Esophagus mucosa (tissue), 1 donor: Measurements from ENCODE around the gene TMEM266. TPM values are rescaled to one million over a fixed set of nuclear protein-coding genes. Genes with fewer than 3 reads are reported as not detected.
A peak's percentile ranks its signal among the peaks of the same experiment; 100 is the strongest.
"Not testable (repeated sequence)": the region's sequence is repeated elsewhere in the genome, so short reads cannot be mapped to it uniquely, and the experiment has no call there.

Experiments
- ATAC-seq: fragments of 200-7000 bp; cut with Tn5 transposase; one replicate; pipeline ENCODE4 v1.9.1; 2020
- total RNA-seq: library from RNA; stranded (reverse); gene quantifications from one replicate; pipeline ENCODE4 v1.2.4, GENCODE V29; 2023
- donor health status: DM: yes; HTN: yes; CAD: no.

The TMEM266 gene
- total RNA-seq: 0.08 TPM

- peak; percentile 52 for ATAC-seq
Observed at GRCh38 chr15:76059320-76060117, at the start of gene TMEM266. Gene TMEM266, plus strand, starts transcription at chr15:76059985. Its CDS starts 74,279 bp downstream, at chr15:76134264.

GRCh38 chr15:76010613-76011012 is 49.2 kb upstream of the TMEM266 start:
- ATAC-seq: no peak

DNA sequence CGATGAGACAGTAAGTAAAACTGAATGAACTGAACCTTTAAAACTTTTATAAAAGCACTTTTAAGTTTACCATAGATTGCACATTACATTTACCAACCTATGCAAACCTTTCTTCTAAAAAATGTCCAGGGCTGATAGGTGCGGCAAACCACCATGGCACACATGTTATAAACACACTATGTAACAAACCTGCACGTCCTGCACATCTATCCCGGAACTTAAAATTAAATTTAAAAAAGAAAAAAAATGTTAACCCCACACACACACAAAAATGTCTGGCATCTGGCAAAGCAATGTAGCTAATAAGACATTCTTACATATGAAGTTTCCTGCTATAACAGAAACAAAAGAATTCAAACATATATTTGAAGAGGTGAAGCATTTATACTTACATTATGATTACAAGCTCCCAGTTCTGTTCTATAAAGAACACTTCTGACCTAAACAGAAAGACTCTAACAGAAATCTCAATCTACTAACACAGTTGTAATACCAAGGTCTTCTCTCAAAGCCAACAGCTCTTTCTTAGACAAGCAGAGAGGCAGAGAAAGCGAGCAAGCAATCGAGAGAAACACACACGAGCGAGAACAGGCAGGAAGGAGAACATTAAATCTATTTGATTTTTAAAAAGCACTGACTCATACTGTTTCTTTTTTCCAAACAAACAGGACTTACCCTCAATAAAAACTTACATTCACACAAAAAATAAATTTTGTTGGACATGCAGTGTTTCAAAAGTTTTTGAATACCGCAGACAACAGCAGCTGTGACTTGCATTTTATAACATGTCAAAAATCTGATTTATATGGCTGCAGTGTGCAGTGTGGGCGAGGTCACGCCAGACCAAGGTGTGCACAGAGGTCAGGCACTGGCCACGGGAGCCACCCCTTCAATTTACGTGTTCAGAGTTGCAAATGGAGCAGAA is 47.9 kb upstream of the TMEM266 start, which contains the start of gene NRG4:
Gene NRG4 (minus strand): TSS at position 798 of the 925 bp plus-strand sequence. CDS start 1,194 bp downstream, outside the sequence.
- ATAC-seq: peak; percentile 71

DNA sequence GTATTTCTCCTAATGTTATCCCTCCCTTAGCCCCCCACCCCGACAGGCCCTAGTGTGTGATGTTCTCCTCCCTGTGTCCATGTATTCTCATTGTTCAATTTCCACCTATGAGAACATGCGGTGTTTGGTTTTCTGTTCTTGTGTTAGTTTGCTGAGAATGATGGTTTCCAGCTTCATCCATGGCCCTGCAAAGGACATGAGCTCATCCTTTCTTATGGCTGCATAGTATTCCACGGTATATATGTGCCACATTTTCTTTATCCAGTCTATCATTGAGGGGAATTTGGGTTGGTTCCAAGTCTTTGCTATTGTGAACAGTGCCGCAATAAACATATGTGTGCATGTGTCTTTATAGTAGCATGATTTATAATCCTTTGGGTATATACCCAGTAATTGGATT is 46.3 kb upstream of the TMEM266 start:
- ATAC-seq: not testable (repeated sequence)

GRCh38 chr15:76024021-76024768 is 35.6 kb upstream of the TMEM266 start:
- ATAC-seq: no peak

DNA sequence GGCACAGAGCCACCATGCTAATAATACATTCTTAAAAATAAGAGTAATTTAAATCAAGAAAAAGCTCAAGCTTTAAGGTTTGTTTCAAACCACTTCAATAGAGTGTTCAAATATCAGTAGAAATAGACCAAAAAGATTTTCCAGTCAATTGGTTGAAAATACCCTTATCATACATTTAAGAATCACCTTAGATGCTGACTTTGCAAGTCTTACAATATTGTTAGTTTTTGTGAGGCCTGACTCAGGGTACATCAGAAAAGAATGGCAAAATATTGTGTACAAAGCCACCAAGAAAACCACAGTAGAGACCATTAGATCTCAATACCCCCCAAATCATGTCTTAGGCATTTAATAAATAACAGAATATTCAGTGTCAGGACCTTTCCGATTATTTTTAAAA is 27.7 kb upstream of the TMEM266 start:
- no peak for ATAC-seq

DNA sequence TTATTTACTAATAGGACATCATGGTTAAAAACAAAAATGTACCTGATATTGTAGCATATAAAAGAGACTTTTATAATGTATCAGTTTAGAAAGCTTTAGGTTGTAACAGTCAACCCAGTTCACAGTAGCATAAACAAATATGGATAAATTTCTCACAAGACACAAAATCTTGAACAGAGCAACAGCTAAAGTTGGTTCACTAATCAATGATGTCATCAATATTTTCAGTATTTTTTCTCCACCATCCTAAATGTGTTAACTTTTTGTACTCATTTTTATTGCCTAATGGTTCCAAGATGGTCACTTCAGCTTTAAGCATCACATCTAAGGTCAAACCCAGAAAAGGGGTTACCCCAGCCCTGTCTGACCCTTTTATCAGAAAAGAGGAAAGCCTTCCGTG is 26.3 kb upstream of the TMEM266 start:
- no peak for ATAC-seq

DNA sequence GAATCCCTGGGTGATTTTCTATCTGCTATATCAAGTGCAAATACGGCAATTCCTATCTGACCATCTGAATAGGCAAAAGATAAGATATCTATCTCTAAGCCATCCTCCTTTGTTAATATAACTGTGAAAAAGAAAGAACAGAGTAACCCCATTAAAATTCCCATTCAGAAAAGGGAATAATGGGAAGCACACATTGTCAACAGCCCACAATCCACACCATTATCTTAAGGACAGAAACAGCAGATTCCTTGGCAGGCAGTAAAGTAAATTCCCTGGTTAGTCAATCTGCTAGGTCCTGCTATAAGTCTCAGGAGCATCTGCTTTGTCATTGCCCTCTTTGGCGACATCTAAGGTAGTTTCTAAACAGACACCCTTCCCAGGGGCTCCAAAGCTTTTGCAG is 25.7 kb upstream of the TMEM266 start:
- ATAC-seq: no peak

DNA sequence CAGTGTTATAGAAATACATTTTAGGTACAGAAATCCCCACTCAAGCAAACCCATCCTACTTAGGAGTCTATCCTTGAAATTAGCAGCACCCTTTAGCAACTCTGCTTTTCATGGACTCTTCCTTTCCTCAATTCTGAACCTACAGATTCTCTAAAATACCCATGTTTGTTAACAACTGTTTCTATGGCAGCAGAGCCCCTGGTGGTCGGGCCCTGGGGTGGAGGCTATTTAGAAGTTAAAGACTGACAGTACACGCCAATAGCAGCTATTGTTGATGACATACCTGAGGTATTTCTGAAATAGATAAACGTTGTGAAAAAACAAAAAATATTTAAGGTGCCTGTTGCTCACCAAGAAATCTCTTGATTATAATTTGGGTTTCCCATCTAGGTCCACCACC is 24.2 kb upstream of the TMEM266 start:
- ATAC-seq: no peak

- peak; percentile 98 for ATAC-seq
Observed at GRCh38 chr15:76038512-76038911, 21.3 kb upstream of the TMEM266 start.

GRCh38 chr15:76054201-76054600 is 5.6 kb upstream of the TMEM266 start:
- ATAC-seq: not testable (repeated sequence)

DNA sequence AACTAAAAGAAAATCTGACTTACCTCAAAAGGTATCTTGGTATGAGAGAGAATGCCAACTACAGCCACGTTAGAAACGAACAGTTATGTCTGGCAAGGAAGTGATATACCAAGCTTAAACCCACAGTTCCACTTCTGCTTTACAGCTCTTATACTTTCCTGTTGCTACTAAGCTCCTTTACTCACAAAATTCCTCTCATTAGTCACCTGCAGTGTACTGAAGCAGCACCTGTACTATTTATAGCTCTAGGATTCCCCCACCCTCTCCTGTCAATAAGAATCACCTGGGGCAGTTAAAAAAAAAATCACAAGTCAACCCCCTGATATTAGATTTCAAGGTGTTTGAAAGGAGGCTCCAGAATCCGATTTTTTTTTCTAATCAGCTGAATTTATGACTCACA is 2.9 kb upstream of the TMEM266 start:
- peak; percentile 75 for ATAC-seq

GRCh38 chr15:76057332-76058000 is 2.3 kb upstream of the TMEM266 start:
- no peak for ATAC-seq

- ATAC-seq: no peak
Observed at GRCh38 chr15:76058714-76059319, 968 bp upstream of the TMEM266 start.

DNA sequence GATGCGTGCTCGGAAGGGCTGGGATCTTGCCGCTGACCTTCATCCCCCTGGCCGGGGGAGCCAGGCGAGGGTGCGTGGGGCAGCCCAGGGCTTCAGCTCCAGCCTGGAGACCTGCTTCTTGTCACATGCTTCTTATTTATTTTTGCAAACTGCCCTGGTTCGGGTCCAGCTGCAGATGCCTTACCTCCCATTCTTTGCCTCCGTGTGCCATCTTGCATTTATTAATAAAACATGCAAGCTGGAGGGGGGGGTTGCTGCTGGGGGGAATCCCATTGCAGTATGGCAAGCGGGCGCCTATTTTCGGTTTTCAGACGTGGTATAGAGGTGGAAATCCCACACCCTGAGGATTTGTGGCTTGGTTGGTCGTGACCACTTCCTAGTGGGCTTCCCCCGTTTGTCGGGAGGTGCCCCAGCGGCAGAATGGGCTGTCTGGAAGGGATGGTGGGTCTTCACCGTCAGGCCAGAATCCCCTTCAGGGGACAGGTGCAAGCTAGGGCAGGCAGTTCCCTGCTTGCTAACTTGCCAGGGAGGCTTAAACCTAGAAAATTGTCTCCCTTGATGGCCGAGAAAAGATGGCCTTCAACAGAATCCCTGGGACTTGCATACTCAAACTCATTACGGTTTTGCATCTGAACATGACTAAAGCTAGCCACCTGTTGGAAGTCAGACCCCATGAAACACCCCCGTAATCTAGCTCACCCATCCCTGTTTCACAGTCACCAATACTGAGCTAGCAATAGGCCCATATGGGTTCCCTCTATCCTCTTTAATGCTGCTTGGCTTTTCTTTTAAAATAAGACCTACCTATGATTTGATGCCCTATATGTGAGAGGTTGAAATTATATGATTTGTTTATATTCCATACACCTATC is 569 bp downstream of the TMEM266 start:
- ATAC-seq: no peak

DNA sequence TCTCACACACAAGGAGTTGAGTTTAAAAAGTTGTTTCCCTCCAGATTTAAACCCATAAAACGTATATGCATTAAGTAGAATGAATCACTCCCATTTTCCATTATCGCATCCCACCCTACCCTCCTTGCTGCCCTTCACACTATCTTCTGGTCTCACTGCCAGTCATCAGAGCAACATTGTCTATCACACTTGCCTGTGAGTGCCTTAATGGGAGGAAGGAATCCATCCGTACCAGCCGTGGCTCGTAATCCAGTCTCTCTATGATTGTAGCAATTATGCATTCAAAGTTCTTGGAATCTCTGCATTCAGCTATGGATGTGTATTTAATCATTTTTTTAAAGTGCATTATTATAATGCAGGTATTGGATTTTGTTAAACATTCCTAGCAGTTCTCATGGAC is 1.9 kb downstream of the TMEM266 start:
- ATAC-seq: no peak

GRCh38 chr15:76062286-76062685 is 2.5 kb downstream of the TMEM266 start:
- ATAC-seq: no peak

GRCh38 chr15:76064375-76064774 is 4.6 kb downstream of the TMEM266 start:
- ATAC-seq: no peak

DNA sequence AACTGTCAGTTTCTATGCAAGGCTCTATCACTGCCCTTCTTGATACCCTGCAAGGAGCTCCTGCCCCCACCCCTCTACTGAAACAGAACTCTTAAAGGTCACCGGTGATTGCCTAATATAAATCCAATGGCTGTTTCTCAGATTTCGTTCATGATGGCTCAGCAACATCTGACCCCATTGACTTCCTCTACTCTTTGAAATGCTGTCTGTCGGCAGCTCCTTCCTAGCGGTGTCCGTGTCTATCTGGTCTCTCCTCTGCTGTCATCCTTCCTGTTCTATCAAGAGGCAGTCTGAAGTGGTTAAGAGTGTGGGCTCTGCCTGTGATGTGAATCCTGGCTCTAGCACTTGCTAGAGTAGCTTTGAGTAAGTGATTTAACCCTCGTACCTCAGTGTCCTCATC is 5.5 kb downstream of the TMEM266 start:
- no peak for ATAC-seq

DNA sequence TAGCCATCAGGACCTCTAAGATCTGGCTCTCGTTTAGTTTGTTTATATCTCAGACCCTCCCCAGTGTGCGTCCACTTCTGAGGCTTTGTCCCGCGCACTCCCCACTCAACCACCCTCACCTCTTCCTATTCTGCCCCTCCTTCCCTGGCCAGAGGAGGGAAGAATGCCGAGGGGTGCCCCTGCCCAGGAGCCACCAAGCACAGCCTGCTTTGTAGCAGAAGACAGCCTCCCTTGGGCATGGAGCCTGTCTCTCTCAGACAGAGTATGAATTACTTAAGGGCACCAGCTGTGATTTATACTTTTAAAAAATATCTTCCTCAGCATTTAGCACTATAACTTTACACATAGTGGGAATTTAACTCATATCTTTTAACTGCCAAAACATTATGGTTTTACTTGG is 6.0 kb downstream of the TMEM266 start:
- no peak for ATAC-seq

- no peak for ATAC-seq
Observed at GRCh38 chr15:76070192-76070591, 10.4 kb downstream of the TMEM266 start.
